Upper lobe of right lung (tissue), 1 donor: ENCODE data around the gene MUCL3. TPM values are rescaled to one million over a fixed set of nuclear protein-coding genes. Genes with fewer than 3 reads are reported as not detected.

ENCODE experiments used
- ATAC-seq: fragments of 200-7000 bp; cut with Tn5 transposase; one replicate; pipeline ENCODE4 v1.9.1; 2020; ENCODE audit warnings: mild to moderate bottlenecking, moderate library complexity
- DNase-seq: peaks from one replicate; pipeline ENCODE4 v3.0.0-alpha.2; 2020
- H3K27ac ChIP-seq: fragments of 200-600 bp; one replicate; pipeline ENCODE4 v1.8.0; 2022
- H3K27me3 ChIP-seq: fragments of 200-600 bp; one replicate; pipeline ENCODE4 v1.8.0; 2022; ENCODE audit warnings: mild to moderate bottlenecking
- H3K36me3 ChIP-seq: fragments of 200-600 bp; one replicate; pipeline ENCODE4 v1.8.0; 2022
- H3K4me1 ChIP-seq: fragments of 200-600 bp; one replicate; pipeline ENCODE4 v1.8.0; 2022
- H3K4me3 ChIP-seq: fragments of 200-600 bp; one replicate; pipeline ENCODE4 v1.8.0; 2022; ENCODE audit warnings: mild to moderate bottlenecking
- H3K9me3 ChIP-seq: fragments of 200-600 bp; one replicate; pipeline ENCODE4 v1.8.0; 2022
- CTCF ChIP-seq: fragments of 200-600 bp; IDR thresholded peaks from one replicate; pipeline ENCODE4 v1.8.0; 2022; ENCODE audit warnings: antibody characterized with exemption
- intact Hi-C: fragments of 100-400 bp; cut with DNase I; formaldehyde crosslinking; loops from one replicate; pipeline ENCODE4 v1.11.0; 2022
- total RNA-seq: library from RNA; stranded (reverse); fragmentation: NEBNext Ultra II Directional; extraction: Animal tissue kit (Norgen Biotek cat#: 25700); gene quantifications from one replicate; pipeline ENCODE4 v1.2.1, GENCODE V29; 2021
- donor health status: DM: no; HTN: yes; CAD: no; lungs with severe emphysema.

The MUCL3 gene
- total RNA-seq, 1 donor from 2014 or later = 4.6 TPM

GRCh38 chr6:30948811-30949210 is 8.0 kb downstream of the MUCL3 start:
- Histone ChIP-seq H3K36me3 (no peaks in the 10 kb centered on the region), H3K4me1 (no peaks in the 10 kb centered on the region), H3K9me3 (no peaks in the 10 kb centered on the region), H3K27me3 (no peaks in the 10 kb centered on the region), H3K27ac (no peak overlapping the region), H3K4me3 (no peak overlapping the region)
- ATAC-seq (no peak), DNase-seq (no peak)
- TF ChIP-seq CTCF = no peak
- intact Hi-C loops = no loop called here

GRCh38 chr6:30951907-30952469 is 11.2 kb downstream of the MUCL3 start:
- H3K36me3 ChIP-seq = no peaks in the 10 kb centered on the region
- H3K4me1 ChIP-seq = peaks cover 7% of the 10 kb centered on the region
- no peak overlapping the region for H3K4me3 ChIP-seq
- no peak for ATAC-seq
- no peak for DNase-seq
- H3K27me3 ChIP-seq = no peaks in the 10 kb centered on the region
- TF ChIP-seq CTCF = no peak
- no peak overlapping the region for H3K27ac ChIP-seq
- intact Hi-C loops = no loop called here
- H3K9me3 ChIP-seq = no peaks in the 10 kb centered on the region

GRCh38 chr6:30954631-30955366 is 14.0 kb downstream of the MUCL3 start:
- Histone ChIP-seq H3K27me3 (no peaks in the 10 kb centered on the region), H3K9me3 (no peaks in the 10 kb centered on the region), H3K36me3 (no peaks in the 10 kb centered on the region), H3K4me3 (peak overlapping the region; percentile 39), H3K27ac (peak overlapping the region; percentile 64), H3K4me1 (peaks cover 7% of the 10 kb centered on the region)
- ATAC-seq = no peak
- no peak for DNase-seq
- intact Hi-C loops = no loop called here
- TF ChIP-seq CTCF = no peak

GRCh38 chr6:30955367-30956042 is 14.7 kb downstream of the MUCL3 start:
- H3K4me3 ChIP-seq = peak overlapping the region; percentile 39
- no peaks in the 10 kb centered on the region for H3K9me3 ChIP-seq
- ATAC-seq (peak; percentile 95), DNase-seq (peak; percentile 91)
- H3K4me1 ChIP-seq = peaks cover 7% of the 10 kb centered on the region
- H3K27ac ChIP-seq = peak overlapping the region; percentile 64
- no peak for TF ChIP-seq CTCF
- intact Hi-C loops = no loop called here
- H3K27me3 ChIP-seq = no peaks in the 10 kb centered on the region
- H3K36me3 ChIP-seq = no peaks in the 10 kb centered on the region

- H3K4me1 ChIP-seq = peaks cover 7% of the 10 kb centered on the region
- H3K27ac ChIP-seq = no peak overlapping the region
- DNase-seq (no peak), ATAC-seq (no peak)
- no peaks in the 10 kb centered on the region for H3K27me3 ChIP-seq
- TF ChIP-seq CTCF = no peak
- H3K4me3 ChIP-seq = no peak overlapping the region
- no peaks in the 10 kb centered on the region for H3K36me3 ChIP-seq
- intact Hi-C loops = no loop called here
- H3K9me3 ChIP-seq = no peaks in the 10 kb centered on the region
These were observed 16.9 kb downstream of the MUCL3 start for GRCh38 chr6:30957716-30958115.
